Hippocampal formation (tissue), 2 donors: ENCODE measurements around the gene AUNIP.

Experiments used
- DNase-seq, 2 donors: peaks; one replicate each; lab custom pipeline; 2025; lab: John Stamatoyannopoulos, UW

The AUNIP gene

GRCh38 chr1:25794325-25794724 lies 64.9 kb downstream of the AUNIP start:
- no peak for DNase-seq

GRCh38 chr1:25793585-25794170 lies 65.6 kb downstream of the AUNIP start:
- no peak for DNase-seq

GRCh38 chr1:25792115-25792514 lies 67.1 kb downstream of the AUNIP start:
- DNase-seq, result no peak

GRCh38 chr1:25790472-25790871 lies 68.8 kb downstream of the AUNIP start:
- DNase-seq, result no peak

DNA sequence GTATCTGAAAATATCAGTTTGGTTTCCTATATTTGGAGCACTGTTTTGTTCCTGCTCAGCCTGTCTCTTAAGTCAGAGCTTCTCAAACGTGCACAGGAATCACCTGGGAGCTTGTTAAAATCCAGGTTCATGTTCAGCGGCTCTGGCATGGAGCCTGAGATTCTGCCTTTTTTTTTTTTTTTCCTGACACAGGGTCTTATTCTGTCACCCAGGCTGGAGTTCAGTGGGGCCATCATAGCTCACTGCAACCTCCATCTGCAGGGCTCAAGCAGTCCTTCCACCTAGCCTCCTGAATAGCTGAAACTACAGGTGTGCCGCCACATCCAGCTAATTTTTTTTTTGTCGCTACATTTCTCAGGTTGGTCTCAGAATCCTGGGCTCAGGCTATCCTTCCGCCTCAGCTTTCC lies 71.5 kb downstream of the AUNIP start:
- no peak for DNase-seq

DNA sequence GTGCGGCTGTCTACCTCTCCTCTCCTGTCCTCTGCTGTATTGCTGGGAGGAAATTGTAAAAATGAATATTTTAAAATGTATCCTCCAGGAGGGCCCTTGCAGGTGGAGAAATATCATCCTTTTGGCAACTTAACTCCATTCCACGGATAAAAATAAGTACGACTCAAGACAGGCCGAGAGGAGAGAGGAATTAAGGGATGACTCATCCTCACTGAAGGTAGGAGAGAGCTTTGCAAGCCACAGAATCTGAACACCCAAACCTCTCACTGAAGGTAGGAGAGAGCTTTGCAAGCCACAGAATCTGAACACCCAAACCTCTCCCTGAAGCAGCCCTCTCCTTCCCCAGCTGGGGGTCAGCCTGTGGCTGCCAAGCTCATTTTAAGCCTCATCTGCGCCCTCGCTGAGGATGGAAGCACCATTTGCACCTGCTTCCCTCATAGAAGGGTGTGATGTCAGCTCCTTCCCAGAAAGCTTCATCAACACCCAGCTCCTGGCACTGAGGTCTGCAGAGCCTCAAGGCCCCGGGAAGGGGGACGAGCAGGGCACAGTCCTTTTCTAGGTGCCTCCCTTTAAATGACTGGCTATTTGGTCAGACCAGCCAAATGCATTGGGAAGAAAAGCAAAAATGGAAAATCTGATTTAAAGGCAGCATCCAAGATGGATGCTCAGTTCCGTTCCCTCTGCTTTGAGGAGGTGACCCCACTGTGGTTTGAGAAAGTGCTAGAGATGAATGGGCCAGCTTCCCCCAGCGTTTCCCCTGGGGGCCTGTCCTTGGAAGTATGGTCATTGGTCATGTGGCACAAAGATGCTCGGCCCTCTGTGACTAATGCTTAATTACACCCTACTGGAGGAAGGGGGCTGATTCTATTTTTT lies 72.1 kb downstream of the AUNIP start:
- DNase-seq, result peak in 1 of 2 donors; percentile 15

DNA sequence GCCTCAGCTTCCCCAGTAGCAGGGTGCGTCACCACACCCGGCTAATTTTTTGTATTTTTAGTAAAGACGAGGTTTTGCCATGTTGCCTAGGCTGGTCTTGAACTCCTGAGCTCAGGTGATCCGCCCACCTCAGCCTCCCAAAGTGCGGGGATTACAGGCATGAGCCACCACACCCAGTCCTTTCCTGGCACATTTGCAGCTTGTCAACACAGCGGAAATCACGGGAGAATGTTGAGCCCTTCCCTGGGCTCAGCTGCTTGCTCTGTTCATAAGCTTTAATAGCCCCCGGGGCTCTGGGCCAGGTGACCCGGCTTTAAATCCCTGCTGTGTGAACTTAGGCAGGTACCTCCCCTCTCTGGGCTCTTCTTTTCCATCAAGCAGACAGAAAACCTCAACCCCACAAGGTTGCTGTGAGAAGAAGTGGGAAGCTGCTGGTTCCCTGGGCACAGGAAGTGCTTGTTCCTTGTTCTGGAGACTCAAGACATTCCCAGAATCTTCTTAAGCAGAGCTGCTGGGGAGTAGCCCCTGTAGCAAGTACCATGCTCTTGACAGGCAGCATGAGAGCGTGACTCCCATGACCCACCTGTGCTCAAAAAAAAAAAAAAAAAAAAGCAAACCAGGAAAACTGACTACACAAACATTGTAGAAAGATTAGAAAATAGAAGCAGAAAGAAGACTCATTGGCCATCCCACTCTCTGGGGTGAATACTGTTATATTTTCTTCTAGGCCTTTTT lies 73.8 kb downstream of the AUNIP start:
- no peak for DNase-seq

- no peak for DNase-seq
Measured at GRCh38 chr1:25784575-25785051, 74.6 kb downstream of the AUNIP start.
